Osteocyte (in vitro differentiated cells): ENCODE measurements around the gene TNFRSF8. TPM values are rescaled to one million over a fixed set of nuclear protein-coding genes. Genes with fewer than 3 reads are reported as not detected.
A peak's percentile ranks its signal among the peaks of the same experiment; 100 is the strongest.

Source experiments
- DNase-seq: peaks from one replicate; pipeline ENCODE4 v3.0.0; 2021; ENCODE audit warnings: mixed read lengths; ENCODE audit not compliant: unreplicated experiment; ENCODE audit errors: extremely low spot score
- H3K27ac Mint-ChIP-seq: one replicate; pipeline ENCODE4 v1.8.0; 2021; ENCODE audit warnings: mild to moderate bottlenecking, mixed read lengths; ENCODE audit not compliant: unreplicated experiment
- H3K27me3 Mint-ChIP-seq: one replicate; pipeline ENCODE4 v1.8.0; 2021; ENCODE audit warnings: mixed read lengths; ENCODE audit not compliant: unreplicated experiment
- H3K36me3 Mint-ChIP-seq: one replicate; pipeline ENCODE4 v1.8.0; 2021; ENCODE audit warnings: mixed read lengths; ENCODE audit not compliant: unreplicated experiment
- H3K4me1 Mint-ChIP-seq: one replicate; pipeline ENCODE4 v1.8.0; 2021; ENCODE audit warnings: mixed read lengths; ENCODE audit not compliant: unreplicated experiment
- H3K4me3 Mint-ChIP-seq: one replicate; pipeline ENCODE4 v1.8.0; 2021; ENCODE audit warnings: mild to moderate bottlenecking, moderate library complexity, mixed read lengths; ENCODE audit not compliant: unreplicated experiment
- H3K9me3 Mint-ChIP-seq: one replicate; pipeline ENCODE4 v1.8.0; 2021; ENCODE audit warnings: mixed read lengths; ENCODE audit not compliant: unreplicated experiment
- total RNA-seq: library from RNA; stranded (reverse); gene quantifications from 2 replicates; pipeline ENCODE4 v1.2.1, GENCODE V29; 2021
- TF ChIP-seq, protein P1 (sequence below): fragments of 200-600 bp; sonication (generic); IDR thresholded peaks from 2 replicates; pipeline ENCODE4 v1.5.0; 2021; ENCODE audit warnings: antibody characterized with exemption, mild to moderate bottlenecking, moderate library complexity

The TNFRSF8 gene
- total RNA-seq, 1 donor from 2014 or later: not detected

DNA sequence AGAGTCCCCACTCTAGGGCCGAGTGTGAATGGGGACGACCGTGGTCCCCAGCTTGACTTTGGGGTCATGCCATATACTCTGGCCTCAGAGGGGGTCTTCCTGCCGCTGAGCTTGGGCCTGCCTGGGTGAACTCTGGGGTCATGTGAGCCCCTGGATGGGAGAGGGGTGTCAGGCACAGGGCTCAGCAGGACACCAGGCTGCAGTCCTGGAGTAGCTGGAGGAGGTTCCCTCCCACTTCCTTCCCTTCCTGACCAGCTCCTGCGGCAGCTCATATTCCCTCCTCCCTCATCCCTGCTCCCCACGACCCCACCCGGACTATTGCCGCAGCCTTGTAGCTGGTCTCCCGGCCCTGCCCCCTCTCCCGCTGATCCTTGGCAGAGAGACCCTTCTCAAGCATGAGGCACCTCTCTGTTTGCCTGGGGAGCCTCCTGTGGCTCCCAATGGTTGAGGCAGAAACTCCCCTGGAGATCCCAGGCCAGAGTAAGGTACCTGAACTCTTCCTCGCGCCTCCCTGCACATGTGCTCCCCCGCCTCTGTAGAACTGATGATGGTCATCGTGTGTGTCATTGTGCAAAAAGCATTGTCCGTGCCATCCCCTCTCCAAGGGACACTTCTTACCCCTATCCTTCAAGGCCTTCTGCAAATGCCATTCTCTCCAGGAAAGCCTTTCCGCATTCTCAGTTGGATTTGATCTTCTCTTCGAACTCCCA lies 105.5 kb downstream of the TNFRSF8 start:
- no peaks in the 10 kb centered on the region for H3K36me3 Mint-ChIP-seq
- no peaks in the 10 kb centered on the region for H3K9me3 Mint-ChIP-seq
- no peak overlapping the region for H3K27ac Mint-ChIP-seq
- TF ChIP-seq, protein P1, sequence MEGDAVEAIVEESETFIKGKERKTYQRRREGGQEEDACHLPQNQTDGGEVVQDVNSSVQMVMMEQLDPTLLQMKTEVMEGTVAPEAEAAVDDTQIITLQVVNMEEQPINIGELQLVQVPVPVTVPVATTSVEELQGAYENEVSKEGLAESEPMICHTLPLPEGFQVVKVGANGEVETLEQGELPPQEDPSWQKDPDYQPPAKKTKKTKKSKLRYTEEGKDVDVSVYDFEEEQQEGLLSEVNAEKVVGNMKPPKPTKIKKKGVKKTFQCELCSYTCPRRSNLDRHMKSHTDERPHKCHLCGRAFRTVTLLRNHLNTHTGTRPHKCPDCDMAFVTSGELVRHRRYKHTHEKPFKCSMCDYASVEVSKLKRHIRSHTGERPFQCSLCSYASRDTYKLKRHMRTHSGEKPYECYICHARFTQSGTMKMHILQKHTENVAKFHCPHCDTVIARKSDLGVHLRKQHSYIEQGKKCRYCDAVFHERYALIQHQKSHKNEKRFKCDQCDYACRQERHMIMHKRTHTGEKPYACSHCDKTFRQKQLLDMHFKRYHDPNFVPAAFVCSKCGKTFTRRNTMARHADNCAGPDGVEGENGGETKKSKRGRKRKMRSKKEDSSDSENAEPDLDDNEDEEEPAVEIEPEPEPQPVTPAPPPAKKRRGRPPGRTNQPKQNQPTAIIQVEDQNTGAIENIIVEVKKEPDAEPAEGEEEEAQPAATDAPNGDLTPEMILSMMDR: no peak
- peak overlapping the region; percentile 73 for H3K4me3 Mint-ChIP-seq
- peaks cover 30% of the 10 kb centered on the region for H3K4me1 Mint-ChIP-seq
- no peaks in the 10 kb centered on the region for H3K27me3 Mint-ChIP-seq
- no peak for DNase-seq

DNA sequence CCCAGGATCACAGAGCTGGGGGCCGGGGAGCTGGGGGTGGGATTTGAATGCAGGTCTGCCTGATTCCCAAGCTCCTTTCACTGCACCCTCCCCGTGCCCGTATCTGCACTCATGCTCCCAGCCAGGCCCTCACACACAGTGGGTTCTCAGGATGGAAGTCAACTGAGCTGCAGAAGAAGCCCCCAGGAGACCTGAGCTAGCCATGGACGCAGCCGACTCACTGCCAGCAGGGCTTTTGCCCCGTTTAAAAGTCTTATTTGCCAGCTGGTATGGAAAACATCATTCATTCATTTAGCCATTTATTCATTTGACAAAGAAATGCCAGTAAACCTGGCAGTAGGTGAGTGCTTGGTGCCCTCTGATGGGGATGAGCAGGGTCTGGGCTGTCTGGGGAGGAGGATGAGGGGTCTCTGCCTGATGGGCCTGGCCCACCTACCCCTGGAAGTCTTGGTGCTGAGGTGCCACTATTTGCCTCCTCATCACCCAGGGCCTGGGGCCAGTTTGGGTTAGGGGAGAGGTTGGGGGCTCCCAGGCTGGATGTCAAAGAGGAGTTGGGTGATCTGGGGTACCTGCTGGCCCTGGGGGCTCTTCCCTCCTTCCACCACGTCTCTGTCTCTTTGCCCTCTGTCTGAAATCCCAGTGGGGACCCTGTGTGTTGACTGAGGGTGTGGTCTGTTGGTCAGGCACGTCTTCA lies 106.5 kb downstream of the TNFRSF8 start:
- Mint-ChIP-seq H3K36me3 (no peaks in the 10 kb centered on the region), H3K4me1 (peaks cover 34% of the 10 kb centered on the region), H3K9me3 (no peaks in the 10 kb centered on the region), H3K27ac (no peak overlapping the region), H3K27me3 (no peaks in the 10 kb centered on the region), H3K4me3 (no peak overlapping the region)
- no peak for DNase-seq
- TF ChIP-seq, protein P1: no peak

DNA sequence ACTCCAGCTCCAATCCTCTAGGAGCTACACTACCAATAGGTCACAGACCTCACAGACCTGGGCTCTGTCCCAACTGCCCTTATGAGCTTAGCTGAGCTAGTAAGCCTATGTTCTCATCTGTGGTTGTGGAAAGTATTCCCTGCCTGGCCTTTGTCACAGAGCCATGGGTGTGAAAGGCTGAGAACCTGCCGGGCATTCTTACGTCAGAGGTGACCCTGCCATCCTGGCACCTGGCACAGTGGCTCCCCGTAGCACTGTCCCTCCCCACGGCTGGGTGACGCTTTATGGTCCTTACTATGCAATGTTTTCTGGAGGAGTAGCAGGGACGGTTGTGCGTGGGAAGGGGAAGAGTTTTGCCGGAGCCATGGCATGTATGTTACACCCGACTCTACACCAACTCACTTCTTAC lies 107.2 kb downstream of the TNFRSF8 start:
- H3K27me3 Mint-ChIP-seq: no peaks in the 10 kb centered on the region
- DNase-seq: no peak
- no peak overlapping the region for H3K4me3 Mint-ChIP-seq
- no peaks in the 10 kb centered on the region for H3K36me3 Mint-ChIP-seq
- peaks cover 41% of the 10 kb centered on the region for H3K4me1 Mint-ChIP-seq
- H3K27ac Mint-ChIP-seq: no peak overlapping the region
- H3K9me3 Mint-ChIP-seq: no peaks in the 10 kb centered on the region
- TF ChIP-seq, protein P1: no peak

DNA sequence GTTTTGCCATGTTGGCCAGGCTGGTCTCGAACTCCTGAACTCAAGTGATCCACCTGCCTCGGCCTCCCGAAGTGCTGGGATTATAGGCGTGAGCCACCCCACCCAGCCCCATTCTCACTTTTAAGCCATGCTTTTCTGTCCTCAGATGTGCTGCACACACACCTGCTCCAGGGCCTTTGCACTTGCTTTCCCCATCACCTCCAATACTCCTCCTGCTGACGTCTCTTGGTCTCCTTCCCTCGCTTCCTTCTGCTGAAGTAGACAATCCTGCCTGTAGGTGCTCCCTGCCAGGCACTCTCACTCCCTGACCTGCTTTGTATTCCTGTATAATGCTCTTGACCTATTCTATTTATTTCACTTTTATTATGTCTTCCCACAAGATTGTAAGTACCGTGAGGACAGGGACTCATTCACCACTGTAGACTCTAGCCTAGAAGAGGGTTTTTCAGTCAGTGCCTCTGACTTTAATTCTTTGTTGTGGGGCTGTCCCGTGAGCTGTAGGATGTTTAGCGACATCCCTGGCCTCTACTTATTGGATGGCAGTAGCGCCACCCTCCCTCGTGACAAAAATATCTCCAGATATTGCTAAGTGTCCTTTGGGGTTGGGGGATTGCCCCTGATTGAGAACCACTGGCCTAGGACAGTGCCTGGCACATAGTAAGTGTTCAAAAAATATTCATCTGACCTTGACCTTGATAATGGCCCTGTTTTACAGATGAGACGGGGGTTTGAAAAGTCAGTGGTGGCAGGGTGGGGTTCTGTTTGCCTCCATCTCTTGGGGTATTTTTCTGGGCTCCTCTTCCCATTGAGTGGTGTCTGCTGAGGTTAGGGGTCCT lies 108.3 kb downstream of the TNFRSF8 start:
- TF ChIP-seq, protein P1: no peak

More for the DNA sequence above, 108.3 kb downstream of the TNFRSF8 start:
- no peak overlapping the region for H3K4me3 Mint-ChIP-seq
- H3K4me1 Mint-ChIP-seq: peaks cover 42% of the 10 kb centered on the region
- no peak overlapping the region for H3K27ac Mint-ChIP-seq
- no peak for DNase-seq
- H3K36me3 Mint-ChIP-seq: no peaks in the 10 kb centered on the region
- H3K27me3 Mint-ChIP-seq: no peaks in the 10 kb centered on the region
- no peaks in the 10 kb centered on the region for H3K9me3 Mint-ChIP-seq
